Omental fat pad (tissue), 4 donors: ENCODE results near the gene HGS. TPM values are rescaled to one million over a fixed set of nuclear protein-coding genes. Genes with fewer than 3 reads are reported as not detected.

Experiments used
- ATAC-seq: fragments of 150-250 bp; one replicate; pipeline ENCODE4 v1.9.1; 2016; ENCODE audit warnings: mild to moderate bottlenecking, moderate library complexity; ENCODE audit not compliant: low FRiP score
- DNase-seq: peaks from one replicate; pipeline ENCODE4 v3.0.0-alpha.2; 2019; ENCODE audit warnings: low spot score
- CTCF ChIP-seq, 3 donors: fragments of 450-650 bp; IDR thresholded peaks; one replicate each; pipeline ENCODE4 v1.5.1; 2016 to 2017; ENCODE audit warnings: antibody characterized with exemption in 3 of 3, mild to moderate bottlenecking in 3 of 3, moderate library complexity in 2 of 3
- total RNA-seq, 4 donors: library from RNA; depleted of rRNA; stranded (reverse); fragments of >200 nt; gene quantifications; one replicate each; pipeline ENCODE4 v1.1.0, GENCODE V29; 2016

HGS gene
- total RNA-seq, 4 donors from 2014 or later = 54.0 to 117 (median 66.9) TPM

DNA sequence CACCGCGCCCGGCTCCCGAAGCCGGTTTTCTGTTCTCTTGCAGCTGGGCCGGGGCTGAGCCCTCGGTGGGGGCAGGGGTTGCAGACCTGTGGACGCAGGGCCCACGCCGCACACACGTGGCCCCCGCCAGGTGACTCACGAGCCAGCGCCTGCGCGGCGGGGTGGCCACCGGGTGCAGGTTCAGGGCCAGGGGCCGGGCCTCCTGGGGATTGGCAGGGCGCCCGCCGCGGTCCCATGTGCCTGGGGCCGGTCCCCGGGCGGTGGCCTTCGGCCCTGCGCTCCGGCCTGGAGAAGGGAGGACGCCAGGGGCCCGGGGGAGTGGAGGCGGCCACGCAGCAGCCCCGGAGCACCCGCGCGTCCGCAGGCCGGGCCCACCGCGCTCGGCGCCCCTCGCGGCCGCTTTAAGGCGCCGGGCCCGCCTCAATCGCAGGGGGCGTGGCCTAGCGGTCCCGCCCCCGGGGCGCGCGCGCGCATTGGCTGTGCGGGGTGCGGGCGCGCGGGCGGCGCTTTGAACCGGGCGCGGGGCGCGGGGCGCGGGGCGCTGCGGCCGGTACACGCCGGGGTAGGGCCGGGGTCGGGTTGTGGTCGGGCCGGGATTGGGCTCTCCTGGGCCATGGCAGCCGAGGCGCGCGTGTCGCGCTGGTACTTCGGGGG is 28.1 kb downstream of the HGS start, which contains the start of gene SLC25A10:
Gene SLC25A10 (plus strand): TSS at position 471 of the 654 bp plus-strand sequence. CDS start 143 bp downstream, at position 614.
- no peak for TF ChIP-seq CTCF (IDR thresholded peaks at IDR 0.05)
- DNase-seq (no peak), ATAC-seq (peak; percentile 74)

DNA sequence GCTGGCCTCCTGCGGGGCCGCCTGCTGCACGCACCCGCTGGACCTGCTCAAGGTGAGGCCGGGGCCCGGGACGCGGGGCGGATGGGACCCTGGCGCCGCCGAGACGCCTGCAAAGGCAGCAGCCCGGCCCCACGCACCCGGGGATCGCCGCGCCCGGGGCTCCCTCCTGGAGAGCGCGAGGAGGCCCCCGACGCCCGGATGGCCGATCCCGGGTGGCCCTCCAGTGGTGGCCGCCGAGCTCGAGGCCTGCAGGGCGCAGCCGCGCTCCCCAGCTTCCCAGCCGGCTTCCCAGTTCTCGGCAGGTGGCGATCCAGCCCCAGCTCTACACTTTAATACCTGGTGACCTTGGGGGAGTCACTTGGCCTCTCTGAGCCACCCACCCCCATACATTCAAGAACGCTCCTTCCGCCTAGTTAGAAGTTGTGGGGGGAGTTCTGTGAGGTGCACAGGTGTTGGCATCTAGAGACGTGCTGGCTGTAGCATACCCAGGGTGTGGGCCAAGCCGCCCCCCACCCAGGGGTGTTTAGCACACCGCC is 28.7 kb downstream of the HGS start:
- ATAC-seq = peak; percentile 21
- no peak for DNase-seq
- TF ChIP-seq CTCF (IDR thresholded peaks at IDR 0.05) = no peak

DNA sequence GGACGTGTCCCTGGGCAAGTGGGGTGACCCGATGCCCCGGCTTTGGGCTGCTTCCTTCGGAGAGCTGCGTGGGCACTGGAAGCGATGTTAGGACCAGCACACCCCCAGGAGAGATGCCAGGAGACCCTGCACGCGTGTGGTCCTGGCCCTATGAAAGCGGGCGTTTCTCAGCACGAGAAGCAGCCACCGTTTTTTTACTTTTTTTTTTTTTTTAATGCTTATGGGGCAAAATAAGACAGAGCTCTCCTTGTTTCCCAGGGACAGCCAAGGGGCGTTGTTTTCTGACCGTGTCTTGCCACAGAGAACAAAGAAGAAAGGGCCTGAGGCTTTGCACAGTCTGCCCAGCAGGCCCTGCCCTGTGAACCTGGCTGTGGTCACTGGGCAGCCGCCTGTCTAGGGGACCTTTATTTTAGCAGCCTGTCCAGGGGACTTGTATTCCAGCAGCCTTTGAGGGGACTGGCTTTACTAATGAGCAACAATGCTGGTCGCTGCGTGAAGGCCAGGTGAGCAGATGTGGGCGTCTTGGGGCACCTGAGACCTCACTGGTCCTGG is 29.3 kb downstream of the HGS start:
- no peak for ATAC-seq
- TF ChIP-seq CTCF (IDR thresholded peaks at IDR 0.05) = no peak
- no peak for DNase-seq

DNA sequence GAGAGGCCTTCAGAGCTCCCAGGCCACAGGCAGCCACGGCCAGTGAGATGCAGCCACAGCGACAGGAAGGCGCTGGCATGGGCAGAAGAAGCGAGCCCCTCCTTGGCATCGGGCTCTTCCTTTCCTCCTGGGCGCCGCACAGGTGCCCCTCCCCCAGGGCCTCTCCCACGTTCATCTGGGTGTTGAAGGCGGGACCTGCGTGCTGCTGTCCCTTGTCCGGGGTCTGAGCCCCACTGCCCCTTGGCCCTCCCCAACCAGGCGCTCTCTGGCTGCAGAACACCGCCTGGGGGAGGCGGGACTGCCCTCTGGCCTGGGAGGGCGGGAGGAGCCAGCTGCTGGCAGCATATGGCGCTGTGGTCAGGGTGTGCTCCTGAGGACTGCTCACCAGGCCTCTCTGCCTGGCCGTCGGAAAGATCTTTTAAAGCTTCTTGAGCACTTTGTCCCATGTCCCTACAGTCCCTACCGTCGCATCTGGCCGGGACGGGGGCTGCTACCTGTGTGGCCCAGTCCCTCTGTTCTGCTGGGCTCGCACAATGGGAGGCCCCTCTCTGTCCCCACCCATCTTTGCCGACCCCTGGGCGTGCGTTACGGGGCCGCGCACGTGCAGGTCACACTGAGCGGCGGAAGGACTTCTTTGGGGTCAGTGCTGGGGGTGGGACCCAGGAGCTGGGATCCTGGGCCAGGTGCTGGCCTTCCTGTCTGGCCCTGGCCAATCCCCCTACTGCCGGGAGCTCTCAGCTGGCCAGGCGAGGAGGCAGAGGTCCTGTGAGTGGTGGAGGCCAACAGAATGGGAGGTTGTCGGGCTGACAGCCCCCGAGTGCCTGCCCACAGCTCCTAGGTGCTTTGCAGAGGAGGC is 30.0 kb downstream of the HGS start:
- DNase-seq = no peak
- no peak for TF ChIP-seq CTCF (IDR thresholded peaks at IDR 0.05)
- ATAC-seq = no peak

DNA sequence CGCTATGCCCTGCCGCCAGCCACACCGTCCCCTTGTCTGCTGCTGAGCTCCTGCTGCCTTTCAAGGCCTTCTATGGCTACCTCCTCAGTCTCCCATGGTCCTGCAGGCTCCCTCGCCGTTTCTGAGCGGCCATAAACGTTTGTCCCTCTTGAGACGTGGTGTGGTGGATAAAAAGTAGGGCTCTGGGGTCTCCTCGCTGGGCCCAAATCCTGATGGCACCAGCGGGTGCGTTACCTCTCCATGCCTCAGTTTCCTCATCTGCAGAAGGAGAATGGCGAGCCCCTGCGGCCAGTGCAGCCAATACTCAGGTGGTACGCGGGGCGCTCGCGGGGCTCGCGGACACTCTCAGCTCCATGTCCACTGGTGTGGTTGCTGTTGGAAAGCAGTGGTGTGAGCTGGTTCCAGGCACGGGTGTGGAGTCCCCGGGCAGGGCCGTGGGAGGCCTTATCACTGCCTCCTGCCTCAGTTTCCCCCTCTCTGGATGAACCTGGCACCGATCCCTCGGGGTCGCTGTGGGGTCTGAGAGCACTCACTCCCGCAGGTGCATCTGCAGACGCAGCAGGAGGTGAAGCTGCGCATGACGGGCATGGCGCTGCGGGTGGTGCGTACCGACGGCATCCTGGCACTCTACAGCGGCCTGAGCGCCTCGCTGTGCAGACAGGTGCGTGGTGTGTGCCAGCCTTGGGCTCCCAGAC is 30.7 kb downstream of the HGS start:
- TF ChIP-seq CTCF (IDR thresholded peaks at IDR 0.05) = no peak
- no peak for ATAC-seq
- DNase-seq = no peak

DNA sequence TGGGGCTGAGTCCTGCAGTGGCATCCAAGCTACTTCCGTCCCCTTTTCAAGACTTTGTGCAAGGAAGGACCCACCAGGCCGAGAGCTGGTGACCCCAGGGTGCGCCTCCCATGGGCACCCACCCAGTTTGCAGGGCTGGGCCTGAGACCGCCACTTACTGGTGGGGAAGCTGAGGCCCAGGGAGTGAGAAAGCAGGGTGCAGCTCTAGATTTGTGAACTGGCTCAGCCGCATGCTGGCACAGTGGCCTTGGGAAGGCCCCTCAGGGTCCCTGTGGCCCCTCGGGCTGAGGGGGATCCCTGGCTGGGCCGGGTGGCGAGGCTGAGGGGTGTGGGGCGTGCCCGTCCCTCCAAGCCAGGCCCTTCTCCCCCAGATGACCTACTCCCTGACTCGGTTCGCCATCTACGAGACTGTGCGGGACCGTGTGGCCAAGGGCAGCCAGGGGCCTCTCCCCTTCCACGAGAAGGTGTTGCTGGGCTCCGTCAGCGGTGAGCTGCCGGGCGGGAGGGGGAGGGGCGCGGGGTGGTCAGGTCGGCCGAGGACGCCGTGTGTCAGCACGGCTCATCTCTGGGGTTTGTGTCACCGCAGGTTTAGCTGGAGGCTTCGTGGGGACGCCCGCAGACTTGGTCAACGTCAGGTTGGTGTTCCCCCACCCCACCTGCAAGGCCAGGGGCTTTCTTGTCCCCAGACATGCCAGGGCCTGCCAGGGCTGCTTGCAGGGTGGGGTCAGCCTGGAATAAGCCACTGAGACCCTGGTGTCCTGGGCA is 31.5 kb downstream of the HGS start:
- TF ChIP-seq CTCF (IDR thresholded peaks at IDR 0.05) = no peak
- no peak for ATAC-seq
- no peak for DNase-seq
